GM19438 (cell line): ENCODE data around the gene ANKS3.

Source experiments
- ATAC-seq: cut with Tn5 transposase; IDR thresholded peaks from one replicate; pipeline ENCODE4 v1.9.1; 2021; ENCODE audit warnings: low read depth; ENCODE audit not compliant: unreplicated experiment

ANKS3 gene

GRCh38 chr16:4687946-4688673 lies 46.0 kb downstream of the ANKS3 start:
- no peak for ATAC-seq

DNA sequence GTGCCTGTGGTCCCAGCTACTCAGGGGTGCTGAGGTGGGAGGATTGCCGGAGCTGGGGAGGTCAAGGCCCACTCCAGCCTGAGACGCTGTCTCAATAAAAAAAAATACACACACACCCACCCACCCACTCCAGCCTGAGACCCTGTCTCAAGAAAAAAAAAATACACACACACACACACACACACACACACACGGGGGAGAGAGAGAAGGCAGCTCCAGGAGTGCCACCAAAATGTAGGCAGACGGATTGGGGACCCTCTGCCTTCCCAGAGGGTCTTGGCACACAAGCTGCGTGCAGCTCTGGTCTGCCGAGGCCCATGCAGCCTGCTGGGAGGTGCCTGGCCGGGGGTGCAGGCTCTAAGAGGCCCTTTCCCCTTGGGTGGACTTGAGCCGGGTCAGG lies 46.7 kb downstream of the ANKS3 start:
- ATAC-seq = no peak

DNA sequence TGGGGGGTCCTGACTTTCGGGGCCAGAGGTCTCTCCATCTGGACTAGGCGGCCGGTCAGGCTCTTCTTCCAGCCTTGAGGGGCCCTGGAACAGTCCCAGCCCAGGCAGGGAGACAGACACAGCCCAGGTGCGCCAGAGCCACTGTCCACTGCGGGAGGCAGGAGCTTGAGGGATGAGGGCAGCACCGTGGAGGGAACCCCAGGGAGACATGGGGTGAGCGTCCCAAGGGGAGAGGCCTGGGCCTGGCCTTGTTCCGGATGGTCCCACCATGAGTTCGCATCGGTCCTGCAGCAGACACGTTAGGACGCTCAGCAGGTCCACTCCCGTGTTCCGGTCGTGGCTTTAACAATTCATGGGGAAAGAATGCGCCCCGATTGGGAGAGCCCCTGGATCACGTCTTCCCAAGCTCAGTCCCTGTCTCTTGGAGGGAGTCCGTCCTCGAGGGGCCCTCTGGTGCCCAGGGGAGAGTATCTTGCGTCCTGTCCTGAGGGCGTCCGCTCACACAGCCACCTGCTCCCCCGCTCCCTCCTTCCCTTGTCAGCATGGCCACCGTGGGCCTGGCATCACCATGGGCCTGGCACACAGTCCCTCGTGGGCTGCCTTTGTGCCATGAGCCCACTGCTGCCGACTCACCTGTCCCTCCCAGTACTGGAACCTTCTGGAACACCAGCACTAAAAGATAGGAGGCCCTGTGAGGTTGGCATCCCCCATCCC lies 47.4 kb downstream of the ANKS3 start:
- ATAC-seq = no peak

DNA sequence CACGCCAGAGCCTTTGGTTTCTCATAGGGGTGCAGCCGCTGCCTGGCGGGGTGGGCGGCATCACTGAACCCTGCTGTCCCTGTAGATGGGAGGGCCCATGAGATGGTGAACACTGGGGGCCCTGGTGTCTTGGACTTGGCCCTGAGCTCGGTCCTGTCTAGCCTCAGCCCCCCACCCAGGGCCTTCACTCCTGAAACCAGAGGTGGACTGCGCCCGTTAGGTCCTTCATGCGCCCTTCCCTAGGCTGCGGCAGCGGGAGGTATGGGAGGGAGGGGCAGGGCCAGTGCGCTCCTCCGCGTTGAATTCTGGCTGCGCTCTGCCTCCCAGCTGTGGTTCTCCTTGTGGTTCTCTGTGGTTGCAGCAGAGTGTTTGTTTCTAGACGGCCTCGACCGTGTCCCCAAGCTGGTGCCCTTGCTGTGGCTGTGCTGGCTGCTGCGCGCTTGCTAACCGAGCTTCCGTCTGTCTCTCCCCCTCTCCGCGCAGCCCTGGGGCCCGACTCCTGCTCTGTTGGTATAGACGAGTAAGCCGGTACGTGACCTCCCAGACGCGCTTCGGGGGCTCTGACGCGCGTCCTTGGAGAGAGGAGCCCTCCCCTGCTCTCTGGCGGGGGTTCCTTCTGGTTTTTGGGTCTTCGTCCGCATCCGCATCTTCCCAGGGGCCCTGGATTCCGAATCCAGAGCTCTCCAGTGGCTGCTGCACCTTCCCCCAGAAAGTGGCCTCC lies 48.1 kb downstream of the ANKS3 start:
- no peak for ATAC-seq

DNA sequence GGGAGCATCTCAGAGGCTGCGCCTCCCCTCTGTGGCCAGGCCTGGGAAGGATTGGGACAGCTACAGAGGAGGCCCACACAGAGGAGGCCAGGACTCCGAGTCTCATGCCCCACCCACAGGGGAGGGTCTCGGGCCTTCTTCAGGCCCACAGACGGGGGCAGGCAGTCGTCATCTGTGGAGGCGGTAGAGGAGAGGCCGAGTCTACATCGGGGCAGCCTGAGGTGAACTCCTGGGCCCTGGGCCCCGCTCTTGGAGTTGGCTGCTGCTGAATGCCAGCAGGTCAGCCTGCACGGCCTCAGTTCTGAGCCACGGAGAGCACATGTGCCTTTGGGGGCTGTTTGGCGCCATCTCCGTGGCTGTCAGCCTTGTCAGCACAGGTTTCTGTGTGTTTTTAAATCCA lies 48.8 kb downstream of the ANKS3 start:
- ATAC-seq = no peak

DNA sequence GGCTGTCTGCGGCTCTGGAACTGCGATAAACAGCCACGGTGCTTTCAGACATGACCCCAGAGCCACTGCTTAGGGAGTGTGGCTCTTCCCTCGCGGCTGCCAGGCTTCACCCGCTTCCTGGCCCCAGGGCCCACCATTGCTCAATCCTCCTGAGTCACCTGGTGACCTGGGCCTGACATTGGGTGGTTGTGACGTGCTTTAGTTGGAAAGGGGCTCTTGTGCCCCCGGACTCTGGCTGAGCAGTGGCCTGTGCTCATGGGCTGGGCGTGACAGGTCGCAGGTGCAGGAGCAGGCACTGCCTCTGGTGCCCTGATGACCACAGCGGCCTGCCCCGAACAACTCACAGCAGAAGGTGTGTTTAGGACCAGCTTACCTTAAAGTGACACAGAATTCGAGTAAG lies 49.3 kb downstream of the ANKS3 start:
- ATAC-seq = no peak

DNA sequence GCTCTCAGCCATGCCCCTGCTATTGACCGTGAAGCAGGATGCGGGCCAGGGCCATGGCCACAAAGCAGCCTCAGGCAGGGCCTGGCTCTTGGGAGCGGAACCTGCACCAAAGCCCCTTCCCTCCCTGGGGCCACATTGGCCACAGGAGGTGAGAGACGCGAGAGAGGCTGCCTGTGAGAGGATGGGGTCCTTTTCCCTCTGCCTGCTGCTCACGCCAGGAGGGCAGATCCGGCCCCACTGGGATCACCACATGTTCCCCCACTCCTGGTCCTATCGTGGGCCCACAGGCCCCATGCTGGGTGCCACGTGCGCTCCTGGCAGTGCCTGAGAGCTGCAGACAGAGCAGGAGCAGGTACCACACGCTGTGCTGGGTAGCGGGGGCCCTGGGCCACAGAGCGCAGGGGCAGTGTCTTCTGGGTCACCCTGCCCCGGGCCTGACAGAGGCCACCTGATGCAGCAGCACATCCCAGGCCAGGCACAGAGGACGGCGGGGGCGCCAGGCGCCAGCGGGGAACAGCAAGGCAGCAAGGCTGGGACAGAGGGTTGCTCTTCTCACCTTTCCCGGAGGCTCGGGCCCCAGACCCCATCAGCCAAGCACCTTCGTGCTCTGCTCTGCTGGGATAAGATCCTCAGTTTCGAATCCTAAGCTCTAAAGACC lies 49.9 kb downstream of the ANKS3 start:
- no peak for ATAC-seq

DNA sequence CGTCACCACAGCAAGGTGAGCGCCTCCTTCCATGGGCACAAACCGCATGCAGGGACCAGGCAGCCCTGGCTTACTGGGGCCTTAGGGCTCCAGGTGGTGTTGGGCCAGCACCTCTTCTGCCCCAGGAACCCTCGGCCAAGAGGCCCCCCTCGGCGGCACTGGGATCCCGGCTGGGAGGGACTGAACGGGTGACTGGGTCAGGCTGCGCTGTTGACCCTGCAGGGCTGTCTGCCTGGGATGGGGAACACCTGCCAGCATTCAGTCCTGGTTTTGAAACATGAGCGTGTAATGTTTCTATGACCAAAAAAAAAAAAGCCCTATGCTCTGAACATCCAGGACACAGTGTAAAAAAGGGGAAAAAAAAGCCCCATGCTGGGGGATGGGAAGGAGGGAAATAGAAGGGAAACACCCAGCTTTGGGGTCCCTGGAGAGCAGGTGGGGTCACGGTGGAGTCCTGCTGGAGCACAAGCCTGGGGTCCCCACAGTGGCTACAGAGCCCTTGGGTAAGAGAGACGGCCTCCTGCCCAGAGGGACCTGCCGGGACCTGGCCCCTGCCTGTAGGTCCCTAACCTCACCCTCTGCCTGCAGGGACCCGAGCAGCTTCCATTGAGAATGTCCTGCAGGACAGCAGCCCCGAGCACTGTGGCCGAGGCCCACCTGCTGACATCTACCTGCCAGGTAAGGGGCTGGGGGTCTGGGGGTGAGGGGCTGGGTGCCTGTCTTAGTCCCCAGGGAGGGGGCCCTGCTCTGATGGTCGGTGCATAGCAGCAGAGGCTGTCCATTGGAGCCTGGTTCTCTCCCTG lies 50.6 kb downstream of the ANKS3 start:
- ATAC-seq = no peak

DNA sequence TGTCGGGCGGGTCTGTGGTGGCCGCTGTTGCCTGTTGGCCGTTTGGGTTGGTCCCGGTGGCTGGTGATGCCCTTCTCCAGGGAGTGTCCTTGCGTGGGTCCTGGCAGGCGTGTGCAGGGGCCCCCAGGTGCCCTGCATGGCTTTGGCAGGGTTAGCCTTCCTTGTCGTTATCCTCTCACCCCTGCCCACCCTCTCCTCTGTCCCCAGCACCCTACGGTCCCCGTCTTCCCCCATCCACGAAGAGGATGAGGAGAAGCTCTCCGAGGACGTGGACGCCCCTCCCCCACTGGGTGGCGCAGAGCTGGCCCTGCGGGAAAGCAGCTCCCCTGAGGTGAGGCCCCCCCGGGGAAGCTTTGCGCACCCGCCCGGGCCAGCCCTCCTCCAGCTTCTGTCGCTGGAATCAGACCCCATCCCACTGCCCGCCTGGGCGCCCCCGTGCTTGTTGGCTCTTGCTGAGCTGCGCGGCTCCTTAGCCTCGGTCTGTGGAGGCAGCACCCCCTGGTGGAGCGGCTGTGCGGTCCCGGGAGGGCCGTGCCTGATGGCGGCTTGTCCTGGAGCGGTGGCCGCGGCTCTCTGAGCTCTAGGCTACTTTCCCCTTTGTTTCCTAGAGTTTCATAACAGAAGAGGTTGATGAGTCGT lies 51.3 kb downstream of the ANKS3 start:
- no peak for ATAC-seq

DNA sequence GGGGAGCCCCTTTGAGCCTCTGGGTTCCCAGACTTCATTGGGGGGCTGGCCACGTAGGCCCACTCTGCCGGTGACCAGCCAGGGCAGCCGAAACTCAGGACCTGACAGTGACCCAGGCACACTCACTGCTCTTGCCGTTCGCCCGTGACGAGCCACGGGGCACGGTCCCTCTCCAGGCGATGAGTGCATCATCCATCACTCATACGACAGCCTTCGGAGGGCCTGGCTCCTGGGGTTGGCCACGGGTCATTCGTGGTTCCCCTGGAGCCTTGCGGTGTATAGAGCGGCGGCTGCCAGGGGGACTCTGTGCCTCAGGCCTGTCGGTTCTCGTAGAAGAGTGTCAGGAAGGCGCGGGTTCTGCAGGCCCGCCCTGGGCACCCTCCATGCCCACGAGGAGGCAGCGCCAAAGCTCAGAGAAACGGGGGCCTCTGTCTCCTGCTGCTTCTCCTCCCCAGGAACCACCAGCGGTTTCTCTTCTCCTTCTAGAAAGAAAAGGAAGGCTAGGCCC lies 51.9 kb downstream of the ANKS3 start:
- no peak for ATAC-seq

- ATAC-seq = no peak
These were observed 52.5 kb downstream of the ANKS3 start for GRCh38 chr16:4681471-4682083.

GRCh38 chr16:4680673-4681470 lies 53.2 kb downstream of the ANKS3 start:
- no peak for ATAC-seq

- no peak for ATAC-seq
These were observed 54.0 kb downstream of the ANKS3 start for GRCh38 chr16:4679850-4680636.

- no peak for ATAC-seq
These were observed 54.8 kb downstream of the ANKS3 start for GRCh38 chr16:4679156-4679849.

DNA sequence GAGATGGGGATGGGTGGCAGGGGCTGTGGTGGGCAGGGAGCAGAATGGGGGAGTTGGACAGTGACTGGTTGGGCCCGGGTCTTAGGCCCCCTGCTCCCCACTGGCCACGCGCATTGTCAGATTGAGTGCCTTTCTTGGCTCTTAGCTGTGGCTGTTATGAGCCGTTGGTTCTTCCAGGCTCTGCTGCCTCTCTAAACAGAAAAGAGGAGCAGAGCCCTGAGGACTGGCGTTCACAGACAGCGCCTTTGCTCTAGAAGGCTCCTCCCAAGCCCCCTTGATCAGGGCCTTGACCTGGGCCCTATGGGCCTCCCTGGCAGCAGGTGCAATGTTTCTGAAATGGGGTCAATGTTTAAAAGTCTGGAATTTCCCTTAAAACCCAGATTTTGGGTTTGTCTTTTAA lies 55.5 kb downstream of the ANKS3 start:
- ATAC-seq = no peak

DNA sequence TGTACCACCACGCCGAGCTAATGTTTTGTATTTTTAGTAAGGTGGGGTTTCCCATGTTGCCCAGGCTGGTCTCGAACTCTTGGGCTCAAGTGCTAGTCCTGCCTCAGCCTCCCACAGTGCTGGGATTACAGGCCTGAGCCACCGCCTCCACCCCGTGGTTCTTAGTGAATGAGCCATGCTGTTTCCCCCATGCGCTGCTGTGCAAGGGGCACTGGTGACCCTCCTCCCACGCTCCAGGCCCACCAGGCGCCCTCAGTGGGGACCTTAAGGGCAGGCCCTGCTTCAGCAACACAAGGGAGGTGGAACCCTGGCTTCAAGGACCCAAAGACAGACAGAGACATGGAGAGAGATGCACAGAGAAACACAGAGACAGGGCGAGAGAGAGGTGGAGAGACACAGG lies 56.1 kb downstream of the ANKS3 start:
- no peak for ATAC-seq

DNA sequence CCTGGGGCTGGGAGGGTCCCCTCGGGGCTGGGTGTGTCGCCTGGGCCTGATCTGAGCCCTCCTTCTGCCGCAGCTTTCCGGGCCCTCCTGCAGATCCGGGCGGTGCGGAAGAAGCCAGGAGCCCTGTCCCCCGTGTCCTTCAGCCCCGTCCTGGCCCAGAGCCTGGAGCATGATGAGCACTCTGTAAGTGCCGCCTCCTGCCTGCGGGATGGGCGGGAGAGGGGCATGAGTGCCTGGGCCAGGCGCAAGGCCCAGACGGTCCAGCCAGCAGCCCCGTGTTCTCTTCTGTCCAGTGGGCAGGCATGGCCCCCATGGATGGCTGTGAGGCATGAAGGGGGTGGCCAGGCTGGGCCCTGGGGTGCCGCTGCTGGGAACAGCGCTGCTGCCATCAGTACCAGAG lies 56.7 kb downstream of the ANKS3 start:
- ATAC-seq = no peak
